ENCODE results near the gene CASS4.
"Not testable (repeated sequence)": the region's sequence is repeated elsewhere in the genome, so short reads cannot be mapped to it uniquely, and the experiment has no call there.

Gene CASS4

DNA sequence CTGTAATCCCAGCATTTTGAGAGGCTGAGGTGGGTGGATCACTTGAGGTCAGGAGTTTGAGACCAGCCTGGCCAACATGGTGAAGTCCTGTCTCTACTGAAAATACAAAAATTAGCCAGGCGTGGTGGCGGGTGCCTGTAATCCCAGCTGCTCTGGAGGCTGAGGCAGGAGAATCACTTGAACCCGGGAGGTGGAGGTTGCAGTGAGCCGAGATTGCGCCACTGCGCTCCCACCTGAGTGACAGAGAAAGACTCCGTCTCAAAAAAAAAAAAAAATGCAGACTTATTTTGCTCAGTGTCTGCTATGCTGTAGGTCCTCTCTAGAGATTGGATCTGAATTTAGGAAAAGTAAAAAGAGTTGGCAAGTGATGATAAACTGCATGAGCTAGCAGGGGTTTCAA lies 773 bp upstream of the CASS4 start:
- H3K9me3 ChIP-seq (ENCODE audit: control insufficient read depth, low read length); H3K27me3 ChIP-seq (ENCODE audit: control insufficient read depth, insufficient read depth, low read length, poor library complexity, severe bottlenecking); H3K27ac ChIP-seq (ENCODE audit: insufficient read depth, low read depth, low read length, poor library complexity, severe bottlenecking); H3K4me3 ChIP-seq (ENCODE audit: insufficient read depth, low read depth, low read length); H3K4me1 ChIP-seq (ENCODE audit: control insufficient read depth, insufficient read depth, low read length): not testable (repeated sequence)
- WGBS, 2 experiments: 94 to 97% methylated on average over 7 of the region's 7 CpGs
- H3K36me3 ChIP-seq (ENCODE audit: control insufficient read depth, insufficient read depth, low read length): peaks cover 14% of the 10 kb centered on the region

DNA sequence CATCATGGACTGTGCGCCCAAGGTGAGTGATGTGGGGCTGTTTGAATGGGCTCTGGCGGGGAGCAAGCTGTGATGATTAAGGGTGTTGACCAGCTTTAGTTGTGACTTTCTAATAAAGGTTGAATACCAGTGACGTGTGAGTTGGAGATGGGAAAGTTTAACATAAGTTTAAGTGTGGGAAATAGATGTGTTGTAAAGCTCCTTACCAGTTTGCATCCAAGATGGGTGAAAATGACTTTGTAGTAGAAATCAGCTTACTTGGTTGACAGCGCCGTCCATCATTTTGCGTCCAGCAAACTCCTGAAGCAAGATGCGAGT lies 372 bp downstream of the CASS4 start:
- no peak overlapping the region for H3K4me3 ChIP-seq (ENCODE audit: insufficient read depth, low read depth, low read length)
- H3K27ac ChIP-seq (ENCODE audit: insufficient read depth, low read depth, low read length, poor library complexity, severe bottlenecking): no peak overlapping the region
- H3K9me3 ChIP-seq (ENCODE audit: control insufficient read depth, low read length): no peaks in the 10 kb centered on the region
- no peaks in the 10 kb centered on the region for H3K27me3 ChIP-seq (ENCODE audit: control insufficient read depth, insufficient read depth, low read length, poor library complexity, severe bottlenecking)
- WGBS, 2 experiments: 96% methylated on average over 7 of the region's 7 CpGs
- no peaks in the 10 kb centered on the region for H3K4me1 ChIP-seq (ENCODE audit: control insufficient read depth, insufficient read depth, low read length)
- peaks cover 3% of the 10 kb centered on the region for H3K36me3 ChIP-seq (ENCODE audit: control insufficient read depth, insufficient read depth, low read length)

DNA sequence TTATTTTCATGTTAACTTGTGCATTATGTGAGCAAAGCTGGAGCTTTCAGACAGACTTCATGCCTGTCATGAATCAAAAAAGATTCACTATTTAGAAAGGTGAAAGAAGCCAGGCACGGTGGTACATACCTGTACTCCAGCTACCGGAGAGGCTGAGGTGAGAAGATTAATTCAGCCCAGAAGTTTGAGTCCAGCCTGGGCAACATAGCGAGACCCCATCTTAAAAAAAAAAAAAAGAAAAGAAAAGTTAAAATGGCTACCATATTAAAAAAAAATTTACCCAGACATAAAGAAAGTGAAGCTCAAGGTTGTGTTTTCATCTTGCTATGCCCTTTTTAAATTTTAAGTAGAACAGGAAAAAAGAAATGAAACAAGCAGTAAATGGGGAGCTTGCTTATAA lies 889 bp downstream of the CASS4 start:
- Histone ChIP-seq H3K27ac (ENCODE audit: insufficient read depth, low read depth, low read length, poor library complexity, severe bottlenecking) (no peak overlapping the region), H3K27me3 (ENCODE audit: control insufficient read depth, insufficient read depth, low read length, poor library complexity, severe bottlenecking) (no peaks in the 10 kb centered on the region), H3K4me1 (ENCODE audit: control insufficient read depth, insufficient read depth, low read length) (no peaks in the 10 kb centered on the region), H3K4me3 (ENCODE audit: insufficient read depth, low read depth, low read length) (no peak overlapping the region), H3K9me3 (ENCODE audit: control insufficient read depth, low read length) (no peaks in the 10 kb centered on the region), H3K36me3 (ENCODE audit: control insufficient read depth, insufficient read depth, low read length) (no peaks in the 10 kb centered on the region)
- 88 to 96% methylated on average over 2 to 3 of the region's 3 CpGs for WGBS, 2 experiments

DNA sequence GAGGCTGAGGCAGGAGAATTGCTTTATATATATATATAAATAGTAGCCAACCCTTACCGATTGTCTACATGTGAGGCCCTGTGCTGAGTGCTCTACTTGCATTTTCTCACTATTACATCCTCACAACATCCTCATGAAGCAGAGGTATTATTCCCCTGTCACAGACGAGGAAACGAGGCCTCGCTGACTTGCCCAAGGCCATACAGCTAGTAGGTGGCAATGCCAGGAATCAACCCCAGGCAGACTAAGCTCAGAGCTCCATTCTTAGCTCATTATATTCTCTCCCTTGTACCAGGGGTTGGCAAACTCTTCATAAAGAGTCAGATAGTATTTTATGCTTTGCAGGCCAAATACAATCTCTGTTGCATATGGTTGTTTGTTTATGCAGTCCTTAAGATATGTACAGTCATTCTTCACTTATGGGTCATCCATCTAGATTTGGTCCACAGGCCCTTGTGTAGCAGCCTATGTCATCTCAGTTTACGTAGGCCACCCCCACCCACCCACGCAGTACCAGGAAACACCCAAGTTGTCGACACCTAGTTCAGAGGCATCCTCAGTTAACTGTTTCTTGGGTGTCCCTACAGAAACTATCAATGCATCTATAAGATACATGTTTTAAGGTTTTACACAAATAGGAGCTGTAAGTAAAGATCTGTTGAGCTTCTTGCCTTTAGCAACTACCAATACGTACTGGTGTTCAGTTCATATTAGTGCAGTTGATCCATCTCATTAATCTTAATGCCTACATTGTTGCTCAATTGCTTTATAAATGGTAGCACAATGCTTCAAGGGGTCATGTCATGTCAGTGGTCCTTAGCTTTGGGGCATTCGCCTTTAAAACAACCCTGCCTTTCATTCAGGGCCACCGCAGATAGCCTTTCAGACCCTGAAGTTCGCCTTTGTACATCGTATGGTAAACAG lies 3.0 kb downstream of the CASS4 start:
- Histone ChIP-seq H3K4me1 (ENCODE audit: control insufficient read depth, insufficient read depth, low read length) (no peaks in the 10 kb centered on the region), H3K36me3 (ENCODE audit: control insufficient read depth, insufficient read depth, low read length) (no peaks in the 10 kb centered on the region), H3K27ac (ENCODE audit: insufficient read depth, low read depth, low read length, poor library complexity, severe bottlenecking) (no peak overlapping the region), H3K4me3 (ENCODE audit: insufficient read depth, low read depth, low read length) (no peak overlapping the region), H3K27me3 (ENCODE audit: control insufficient read depth, insufficient read depth, low read length, poor library complexity, severe bottlenecking) (no peaks in the 10 kb centered on the region), H3K9me3 (ENCODE audit: control insufficient read depth, low read length) (no peaks in the 10 kb centered on the region)
- 94 to 95% methylated on average over 12 of the region's 12 CpGs for WGBS, 2 experiments

DNA sequence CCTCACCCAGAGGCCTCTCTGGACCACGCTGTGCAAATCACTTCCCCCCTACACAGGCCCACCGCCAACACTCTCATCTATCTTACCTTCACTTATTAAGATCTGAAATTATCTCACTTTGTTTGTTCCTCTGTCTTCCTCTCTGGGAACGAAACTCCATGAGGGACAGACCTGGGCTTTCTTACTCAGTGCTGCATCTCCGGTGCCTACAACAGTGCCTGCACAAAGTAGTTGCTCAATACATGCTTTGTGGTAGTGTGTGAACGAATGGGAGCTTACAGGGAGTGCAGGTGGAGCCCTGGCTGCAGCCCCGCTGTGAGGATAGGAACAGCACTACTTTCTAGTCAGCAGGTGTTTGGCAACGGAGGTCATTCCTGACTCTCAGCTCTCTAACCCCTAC lies 5.3 kb downstream of the CASS4 start:
- no peaks in the 10 kb centered on the region for H3K36me3 ChIP-seq (ENCODE audit: control insufficient read depth, insufficient read depth, low read length)
- no peaks in the 10 kb centered on the region for H3K4me1 ChIP-seq (ENCODE audit: control insufficient read depth, insufficient read depth, low read length)
- H3K9me3 ChIP-seq (ENCODE audit: control insufficient read depth, low read length): no peaks in the 10 kb centered on the region
- H3K27me3 ChIP-seq (ENCODE audit: control insufficient read depth, insufficient read depth, low read length, poor library complexity, severe bottlenecking): no peaks in the 10 kb centered on the region
- H3K4me3 ChIP-seq (ENCODE audit: insufficient read depth, low read depth, low read length): no peak overlapping the region
- 87 to 88% methylated on average over 7 of the region's 7 CpGs for WGBS, 2 experiments
- no peak overlapping the region for H3K27ac ChIP-seq (ENCODE audit: insufficient read depth, low read depth, low read length, poor library complexity, severe bottlenecking)

DNA sequence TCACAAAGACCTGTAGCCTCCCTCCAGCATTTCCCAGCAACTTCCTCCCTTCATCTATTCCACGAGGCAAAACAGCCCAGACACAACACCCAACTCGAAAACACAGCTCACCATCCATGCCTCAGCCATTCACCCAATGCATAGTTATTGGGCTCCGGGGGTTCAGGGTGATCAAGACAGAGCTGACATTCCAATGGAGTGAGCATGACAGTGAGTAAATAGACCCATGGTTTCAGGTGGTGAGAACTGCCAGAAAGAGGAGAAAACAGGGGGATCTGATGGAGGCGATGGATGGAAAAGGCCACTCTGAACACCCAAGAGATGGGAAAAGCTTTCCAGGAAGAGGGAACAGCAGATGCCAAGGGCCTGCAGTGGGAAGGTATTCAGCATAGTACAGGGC lies 5.9 kb downstream of the CASS4 start:
- no peaks in the 10 kb centered on the region for H3K36me3 ChIP-seq (ENCODE audit: control insufficient read depth, insufficient read depth, low read length)
- H3K27ac ChIP-seq (ENCODE audit: insufficient read depth, low read depth, low read length, poor library complexity, severe bottlenecking): no peak overlapping the region
- H3K4me3 ChIP-seq (ENCODE audit: insufficient read depth, low read depth, low read length): no peak overlapping the region
- no peaks in the 10 kb centered on the region for H3K4me1 ChIP-seq (ENCODE audit: control insufficient read depth, insufficient read depth, low read length)
- WGBS, 2 experiments: 88 to 93% methylated on average over 4 of the region's 4 CpGs
- H3K27me3 ChIP-seq (ENCODE audit: control insufficient read depth, insufficient read depth, low read length, poor library complexity, severe bottlenecking): no peaks in the 10 kb centered on the region
- H3K9me3 ChIP-seq (ENCODE audit: control insufficient read depth, low read length): no peaks in the 10 kb centered on the region

DNA sequence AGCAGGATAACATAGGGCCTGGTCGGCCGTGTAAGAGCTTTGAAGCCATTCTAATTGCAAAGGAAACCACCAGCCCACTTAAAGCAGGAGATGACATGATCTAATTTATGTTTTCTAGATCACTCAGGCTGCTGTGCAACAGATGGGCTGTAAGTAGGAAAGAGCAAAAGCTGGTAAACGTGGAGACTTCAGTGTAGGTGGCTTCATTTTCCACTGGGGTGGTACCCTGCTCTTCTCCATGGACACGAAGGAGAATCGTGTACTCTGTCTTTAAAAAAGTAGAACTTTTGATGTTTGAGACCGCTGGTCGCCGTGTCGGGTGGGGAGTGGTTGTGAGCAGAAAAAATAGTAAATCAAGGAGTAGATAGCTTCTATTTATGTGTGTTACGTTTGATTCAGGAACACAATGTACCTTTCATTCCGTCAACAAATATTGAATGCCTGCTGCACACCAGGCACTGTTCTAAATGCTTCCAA lies 6.4 kb downstream of the CASS4 start:
- no peaks in the 10 kb centered on the region for H3K27me3 ChIP-seq (ENCODE audit: control insufficient read depth, insufficient read depth, low read length, poor library complexity, severe bottlenecking)
- no peak overlapping the region for H3K4me3 ChIP-seq (ENCODE audit: insufficient read depth, low read depth, low read length)
- WGBS, 2 experiments: 94 to 95% methylated on average over 11 of the region's 11 CpGs
- H3K4me1 ChIP-seq (ENCODE audit: control insufficient read depth, insufficient read depth, low read length): no peaks in the 10 kb centered on the region
- no peaks in the 10 kb centered on the region for H3K9me3 ChIP-seq (ENCODE audit: control insufficient read depth, low read length)
- H3K27ac ChIP-seq (ENCODE audit: insufficient read depth, low read depth, low read length, poor library complexity, severe bottlenecking): no peak overlapping the region
- H3K36me3 ChIP-seq (ENCODE audit: control insufficient read depth, insufficient read depth, low read length): no peaks in the 10 kb centered on the region

DNA sequence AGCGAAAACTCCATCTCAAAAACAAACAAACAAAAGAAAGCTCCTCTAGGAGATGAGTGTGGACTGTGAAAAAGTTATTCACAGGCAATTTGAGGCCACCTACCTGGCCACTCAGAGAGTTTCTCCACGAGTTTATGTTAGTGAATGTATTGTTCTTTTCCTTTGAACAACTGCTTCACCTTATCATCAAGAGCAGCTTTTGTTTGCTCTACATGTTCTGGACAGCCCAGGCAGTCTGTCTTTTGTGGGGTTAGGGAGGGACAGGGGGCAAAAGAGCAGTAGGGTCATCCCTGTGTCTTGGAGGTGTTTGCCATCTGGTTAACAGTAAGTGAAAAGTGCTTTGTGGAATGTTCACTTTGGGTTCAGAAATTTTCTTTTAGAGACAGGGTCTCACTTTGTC lies 8.0 kb downstream of the CASS4 start:
- Histone ChIP-seq H3K36me3 (ENCODE audit: control insufficient read depth, insufficient read depth, low read length) (no peaks in the 10 kb centered on the region), H3K27me3 (ENCODE audit: control insufficient read depth, insufficient read depth, low read length, poor library complexity, severe bottlenecking) (no peaks in the 10 kb centered on the region), H3K27ac (ENCODE audit: insufficient read depth, low read depth, low read length, poor library complexity, severe bottlenecking) (no peak overlapping the region), H3K4me1 (ENCODE audit: control insufficient read depth, insufficient read depth, low read length) (no peaks in the 10 kb centered on the region), H3K4me3 (ENCODE audit: insufficient read depth, low read depth, low read length) (no peak overlapping the region), H3K9me3 (ENCODE audit: control insufficient read depth, low read length) (no peaks in the 10 kb centered on the region)
- 67 to 78% methylated on average over 1 to 2 of the region's 2 CpGs for WGBS, 2 experiments

DNA sequence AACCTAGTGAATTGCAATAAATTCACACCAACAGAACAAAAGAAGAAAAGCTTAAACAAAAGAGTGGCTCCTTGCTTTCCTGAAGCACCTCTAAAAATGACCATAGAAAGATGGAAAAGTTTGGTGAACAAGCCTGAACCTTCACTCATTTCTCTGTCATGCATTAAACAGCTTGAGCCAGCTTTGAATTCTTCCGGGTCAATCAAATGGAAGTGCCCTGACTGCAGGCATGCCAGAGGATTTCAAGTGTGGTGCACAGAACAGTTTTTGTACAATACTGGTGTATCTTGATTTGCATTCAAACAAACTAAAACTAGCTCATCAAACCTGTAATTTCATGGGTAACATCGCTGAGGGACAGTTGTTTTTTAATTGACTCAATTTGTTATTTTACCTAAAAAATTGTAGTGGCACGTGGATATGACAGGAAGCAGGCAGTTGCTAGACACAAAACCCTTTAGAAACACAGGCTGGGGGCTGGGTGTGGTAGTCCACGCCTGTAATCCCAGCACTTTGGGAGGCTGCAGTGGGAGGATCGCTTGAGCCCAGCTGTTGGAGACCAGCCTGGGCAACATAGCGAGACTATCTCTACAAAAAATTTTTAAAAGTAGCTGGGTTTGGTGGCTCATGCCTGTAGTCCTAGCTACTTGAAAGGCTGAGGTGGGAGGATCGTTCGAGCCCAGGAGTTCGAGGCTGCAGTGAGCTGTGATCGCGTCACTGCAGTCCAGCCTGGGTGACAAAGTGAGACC lies 9.1 kb downstream of the CASS4 start:
- H3K9me3 ChIP-seq (ENCODE audit: control insufficient read depth, low read length): no peaks in the 10 kb centered on the region
- no peaks in the 10 kb centered on the region for H3K27me3 ChIP-seq (ENCODE audit: control insufficient read depth, insufficient read depth, low read length, poor library complexity, severe bottlenecking)
- H3K4me3 ChIP-seq (ENCODE audit: insufficient read depth, low read depth, low read length): no peak overlapping the region
- no peak overlapping the region for H3K27ac ChIP-seq (ENCODE audit: insufficient read depth, low read depth, low read length, poor library complexity, severe bottlenecking)
- H3K4me1 ChIP-seq (ENCODE audit: control insufficient read depth, insufficient read depth, low read length): no peaks in the 10 kb centered on the region
- WGBS, 2 experiments: 79 to 83% methylated on average over 11 of the region's 11 CpGs
- H3K36me3 ChIP-seq (ENCODE audit: control insufficient read depth, insufficient read depth, low read length): no peaks in the 10 kb centered on the region

DNA sequence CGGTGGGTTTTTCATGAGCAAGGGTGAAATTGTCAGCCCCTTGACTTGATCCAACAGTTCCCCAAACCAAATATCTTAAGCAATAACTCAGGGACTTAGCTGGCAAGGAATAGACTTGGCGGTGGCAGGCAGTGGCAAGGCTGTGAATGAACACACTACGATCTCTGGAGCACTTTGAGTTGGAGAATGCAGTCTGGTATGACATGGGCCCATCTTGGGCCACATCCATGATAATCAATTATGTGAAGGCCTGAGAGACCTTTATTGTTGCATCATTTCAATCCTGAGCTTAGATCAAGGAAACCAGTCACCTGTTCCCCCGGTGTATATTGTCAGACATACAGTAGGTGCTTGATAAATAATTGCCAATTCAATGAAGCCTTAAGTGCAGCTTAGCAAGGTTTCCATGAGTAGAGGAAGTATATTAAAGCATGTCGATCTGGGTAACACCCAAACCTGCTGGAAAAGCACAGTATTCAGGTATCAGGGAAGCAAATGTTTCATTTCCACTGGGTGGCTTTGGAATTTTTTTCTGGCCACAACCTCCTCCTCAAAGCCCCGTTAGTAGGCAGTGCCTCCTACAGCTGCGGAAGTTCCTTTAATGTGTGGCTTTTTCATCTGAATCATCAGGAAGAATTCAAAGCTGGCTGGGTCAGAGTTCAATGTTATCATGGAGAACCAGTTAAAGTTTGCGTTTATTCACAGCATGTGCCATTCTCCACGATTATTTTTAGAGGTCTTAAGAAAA lies 10.2 kb downstream of the CASS4 start:
- no peak overlapping the region for H3K27ac ChIP-seq (ENCODE audit: insufficient read depth, low read depth, low read length, poor library complexity, severe bottlenecking)
- 55 to 57% methylated on average over 9 of the region's 9 CpGs for WGBS, 2 experiments
- no peaks in the 10 kb centered on the region for H3K9me3 ChIP-seq (ENCODE audit: control insufficient read depth, low read length)
- no peaks in the 10 kb centered on the region for H3K4me1 ChIP-seq (ENCODE audit: control insufficient read depth, insufficient read depth, low read length)
- H3K36me3 ChIP-seq (ENCODE audit: control insufficient read depth, insufficient read depth, low read length): no peaks in the 10 kb centered on the region
- H3K4me3 ChIP-seq (ENCODE audit: insufficient read depth, low read depth, low read length): no peak overlapping the region
- H3K27me3 ChIP-seq (ENCODE audit: control insufficient read depth, insufficient read depth, low read length, poor library complexity, severe bottlenecking): no peaks in the 10 kb centered on the region
